ENCODE results near the gene CPTP. TPM values are rescaled to one million over a fixed set of nuclear protein-coding genes. Genes with fewer than 3 reads are reported as not detected.

CPTP gene
- total and polyA plus RNA-seq, 2 donors (not counting 1 experiment from before 2014, with no cell fraction given): 17.1 to 18.8 TPM

DNA sequence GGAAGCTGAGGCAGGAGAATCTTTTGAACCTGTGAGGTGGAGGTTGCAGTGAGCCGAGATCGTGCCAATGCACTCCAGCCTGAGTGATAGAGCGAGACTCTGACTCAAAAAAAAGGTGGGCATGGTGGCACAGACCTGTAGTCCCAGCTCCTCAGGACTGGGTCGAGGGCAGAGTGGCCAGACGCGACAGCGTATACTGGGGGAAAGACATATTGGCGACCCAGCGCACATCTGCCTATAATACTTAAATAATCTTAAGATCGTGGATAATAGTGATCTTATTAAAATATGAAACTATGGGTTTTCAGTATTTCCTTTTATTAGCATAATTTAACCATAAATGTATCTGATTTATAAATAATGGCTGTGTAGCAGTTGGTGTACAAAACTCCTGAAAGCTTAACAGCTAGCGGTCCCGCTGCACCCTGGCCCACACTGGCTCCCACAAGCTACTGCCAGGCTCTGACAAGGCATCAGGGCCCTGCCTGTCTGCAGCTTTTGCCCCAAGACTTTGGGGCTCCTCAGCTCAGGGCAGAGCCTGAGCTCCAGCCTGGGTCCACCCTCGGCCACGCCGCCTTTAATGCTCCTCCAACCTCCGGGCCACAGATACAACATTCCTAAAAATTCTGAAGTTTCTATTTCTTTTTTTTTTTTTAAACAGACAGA is 53.1 kb downstream of the CPTP start:
- WGBS (ENCODE audit: insufficient coverage): 100% methylated on average over 9 of the region's 16 CpGs
- Histone ChIP-seq H3K36me3 (replicated peaks in 1 of 2; ENCODE audit: control extremely low read depth in 1 of 2, control insufficient read depth in 1 of 2, extremely low read depth in 1 of 2, insufficient read depth in 2 of 2, low read length in 1 of 2) (peaks cover 0 to 7% of the 10 kb centered on the region in 2 experiments), H3K79me2 (ENCODE audit: control insufficient read depth, insufficient read depth, low read length) (peaks cover 29% of the 10 kb centered on the region), H2AFZ (ENCODE audit: insufficient read depth, low read depth, low read length, poor library complexity, severe bottlenecking) (no peak overlapping the region), H3K4me2 (replicated peaks; ENCODE audit: low read depth, low read length, poor library complexity, severe bottlenecking) (no peak overlapping the region), H3K4me1 (ENCODE audit: control insufficient read depth in 2 of 2, insufficient read depth in 2 of 2, low read length in 2 of 2) (peaks cover 10 to 22% of the 10 kb centered on the region in 2 donors), H3K9me3 (ENCODE audit: control extremely low read depth in 1 of 3, control insufficient read depth in 2 of 3, insufficient read depth in 1 of 3, low read length in 2 of 3) (no peaks in the 10 kb centered on the region), H3K27me3 (replicated peaks in 1 of 4; ENCODE audit: control extremely low read depth in 1 of 4, control insufficient read depth in 3 of 4, insufficient read depth in 4 of 4, low read length in 3 of 4) (no peaks in the 10 kb centered on the region), H3K9ac (ENCODE audit: low read length) (no peak overlapping the region), H3K4me3 (ENCODE audit: control extremely low read depth in 1 of 5, extremely low read depth in 1 of 5, insufficient read depth in 1 of 5, low read depth in 2 of 5, low read length in 4 of 5) (no peak overlapping the region), H3K27ac (ENCODE audit: low read length in 2 of 2) (no peak overlapping the region), H4K20me1 (ENCODE audit: control insufficient read depth, insufficient read depth, low read length, poor library complexity, severe bottlenecking) (peaks cover 16% of the 10 kb centered on the region)
- TF ChIP-seq, protein P1, sequence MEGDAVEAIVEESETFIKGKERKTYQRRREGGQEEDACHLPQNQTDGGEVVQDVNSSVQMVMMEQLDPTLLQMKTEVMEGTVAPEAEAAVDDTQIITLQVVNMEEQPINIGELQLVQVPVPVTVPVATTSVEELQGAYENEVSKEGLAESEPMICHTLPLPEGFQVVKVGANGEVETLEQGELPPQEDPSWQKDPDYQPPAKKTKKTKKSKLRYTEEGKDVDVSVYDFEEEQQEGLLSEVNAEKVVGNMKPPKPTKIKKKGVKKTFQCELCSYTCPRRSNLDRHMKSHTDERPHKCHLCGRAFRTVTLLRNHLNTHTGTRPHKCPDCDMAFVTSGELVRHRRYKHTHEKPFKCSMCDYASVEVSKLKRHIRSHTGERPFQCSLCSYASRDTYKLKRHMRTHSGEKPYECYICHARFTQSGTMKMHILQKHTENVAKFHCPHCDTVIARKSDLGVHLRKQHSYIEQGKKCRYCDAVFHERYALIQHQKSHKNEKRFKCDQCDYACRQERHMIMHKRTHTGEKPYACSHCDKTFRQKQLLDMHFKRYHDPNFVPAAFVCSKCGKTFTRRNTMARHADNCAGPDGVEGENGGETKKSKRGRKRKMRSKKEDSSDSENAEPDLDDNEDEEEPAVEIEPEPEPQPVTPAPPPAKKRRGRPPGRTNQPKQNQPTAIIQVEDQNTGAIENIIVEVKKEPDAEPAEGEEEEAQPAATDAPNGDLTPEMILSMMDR (IDR thresholded peaks at IDR 0.05): no peak
- TF ChIP-seq EZH2 (IDR thresholded peaks at IDR 0.05; ENCODE audit: borderline replicate concordance, insufficient read depth, low read depth, low read length, poor library complexity, severe bottlenecking): no peak
- peaks cover 9% of the 10 kb centered on the region for H3K4me1 Mint-ChIP-seq
- POLR2A ChIA-PET: interaction anchor here (1.5 kb wide), 1 partner anchor 21 kb away, joined by 3 read pairs; the partner anchor contains the start of gene CCNL2
- CTCF ChIA-PET: interaction anchor here (1.0 kb wide), 1 partner anchor 22 kb away, joined by 4 read pairs; no protein-coding TSS in a partner anchor
- no peak overlapping the region for H3K27ac Mint-ChIP-seq
- no peak overlapping the region for H3K4me3 Mint-ChIP-seq
- H3K9me3 Mint-ChIP-seq (ENCODE audit: insufficient read depth): no peaks in the 10 kb centered on the region
- no peaks in the 10 kb centered on the region for H3K27me3 Mint-ChIP-seq
- intact Hi-C loops (cut with micrococcal nuclease): no loop called here
- ATAC-seq (ENCODE audit: low read depth) (no peak), DNase-seq (no peak)

Small RNA genes within 50 kb of the gene (small RNA-seq; reads per million reads assigned to genes)
- not detected for gene MIR6726 (ENCODE audit: insufficient read length, low read depth, low replicate concordance)

Other genes with a start within 250 kb of the CPTP start
- 23.0 and 25.3 TPM in 2 replicates for gene C1orf159, start 208.7 kb upstream of the CPTP start, total RNA-seq
- 25.6 and 29.6 TPM in 2 replicates for gene C1orf159, start 208.7 kb upstream of the CPTP start, polyA plus RNA-seq
- 0.37 and 0.61 TPM in 2 replicates for gene TTLL10, start 150.9 kb upstream of the CPTP start, total RNA-seq
- 0.37 and 0.45 TPM in 2 replicates for gene TTLL10, start 150.9 kb upstream of the CPTP start, polyA plus RNA-seq
- 33.5 and 38.1 TPM in 2 replicates for gene TNFRSF18, start 118.2 kb upstream of the CPTP start, total RNA-seq
- gene TNFRSF18, start 118.2 kb upstream of the CPTP start, polyA plus RNA-seq: 10.1 and 25.2 TPM in 2 replicates
- gene TNFRSF4, start 110.6 kb upstream of the CPTP start, total RNA-seq: 1.8 and 2.3 TPM in 2 replicates
- gene TNFRSF4, start 110.6 kb upstream of the CPTP start, polyA plus RNA-seq: 0.63 and 1.9 TPM in 2 replicates
- gene SDF4, start 92.8 kb upstream of the CPTP start, total RNA-seq: 143 and 151 TPM in 2 replicates
- 100 and 104 TPM in 2 replicates for gene SDF4, start 92.8 kb upstream of the CPTP start, polyA plus RNA-seq
- 21.0 TPM in 2 replicates for gene B3GALT6, start 92.6 kb upstream of the CPTP start, total RNA-seq
- gene B3GALT6, start 92.6 kb upstream of the CPTP start, polyA plus RNA-seq: 4.7 and 5.9 TPM in 2 replicates
- gene C1QTNF12, start 78.1 kb upstream of the CPTP start, total RNA-seq: 3.2 and 6.1 TPM in 2 replicates
- 1.2 and 1.8 TPM in 2 replicates for gene C1QTNF12, start 78.1 kb upstream of the CPTP start, polyA plus RNA-seq
- 115 and 120 TPM in 2 replicates for gene UBE2J2, start 50.9 kb upstream of the CPTP start, total RNA-seq
- gene UBE2J2, start 50.9 kb upstream of the CPTP start, polyA plus RNA-seq: 32.8 and 40.1 TPM in 2 replicates
- gene SCNN1D, start 44.4 kb upstream of the CPTP start, total RNA-seq: 7.3 and 10.6 TPM in 2 replicates
- 14.7 and 21.3 TPM in 2 replicates for gene SCNN1D, start 44.4 kb upstream of the CPTP start, polyA plus RNA-seq
- gene ACAP3, start 16.9 kb upstream of the CPTP start, total RNA-seq: 40.7 and 49.1 TPM in 2 replicates
- 124 and 126 TPM in 2 replicates for gene ACAP3, start 16.9 kb upstream of the CPTP start, polyA plus RNA-seq
- 15.7 and 17.9 TPM in 2 replicates for gene PUSL1, start 16.2 kb upstream of the CPTP start, total RNA-seq
- gene PUSL1, start 16.2 kb upstream of the CPTP start, polyA plus RNA-seq: 21.3 and 25.8 TPM in 2 replicates
- 149 and 167 TPM in 2 replicates for gene INTS11, start 142 bp upstream of the CPTP start, total RNA-seq
- 245 and 279 TPM in 2 replicates for gene INTS11, start 142 bp upstream of the CPTP start, polyA plus RNA-seq
- gene TAS1R3, start 6.5 kb downstream of the CPTP start, total RNA-seq: 4.0 and 4.1 TPM in 2 replicates
- gene TAS1R3, start 6.5 kb downstream of the CPTP start, polyA plus RNA-seq: 5.7 and 11.7 TPM in 2 replicates
- gene DVL1, start 24.6 kb downstream of the CPTP start, total RNA-seq: 46.1 and 48.2 TPM in 2 replicates
- 46.0 and 53.5 TPM in 2 replicates for gene DVL1, start 24.6 kb downstream of the CPTP start, polyA plus RNA-seq
- not detected in 2 replicates for gene MXRA8, start 33.8 kb downstream of the CPTP start, total RNA-seq
- 0.10 and 0.25 TPM in 2 replicates for gene MXRA8, start 33.8 kb downstream of the CPTP start, polyA plus RNA-seq
- 61.7 and 67.0 TPM in 2 replicates for gene AURKAIP1, start 50.4 kb downstream of the CPTP start, total RNA-seq
- 47.3 and 61.1 TPM in 2 replicates for gene AURKAIP1, start 50.4 kb downstream of the CPTP start, polyA plus RNA-seq
- 347 and 367 TPM in 2 replicates for gene CCNL2, start 74.5 kb downstream of the CPTP start, total RNA-seq
- gene CCNL2, start 74.5 kb downstream of the CPTP start, polyA plus RNA-seq: 263 and 333 TPM in 2 replicates
- gene MRPL20, start 82.5 kb downstream of the CPTP start, total RNA-seq: 119 and 129 TPM in 2 replicates
- 55.9 and 59.3 TPM in 2 replicates for gene MRPL20, start 82.5 kb downstream of the CPTP start, polyA plus RNA-seq
- not detected in 2 replicates for gene ANKRD65, start 96.5 kb downstream of the CPTP start, total RNA-seq
- 0.12 TPM in 1 of 2 replicates, not detected in the other for gene ANKRD65, start 96.5 kb downstream of the CPTP start, polyA plus RNA-seq
- not detected in 2 replicates for gene VWA1, start 110.9 kb downstream of the CPTP start, total RNA-seq
- 0.09 TPM in 1 of 2 replicates, not detected in the other for gene VWA1, start 110.9 kb downstream of the CPTP start, polyA plus RNA-seq
- 0.20 and 0.56 TPM in 2 replicates for gene ATAD3C, start 124.9 kb downstream of the CPTP start, total RNA-seq
- gene ATAD3C, start 124.9 kb downstream of the CPTP start, polyA plus RNA-seq: 1.1 TPM in 2 replicates
- gene ATAD3B, start 147.0 kb downstream of the CPTP start, total RNA-seq: 51.4 and 51.5 TPM in 2 replicates
- gene ATAD3B, start 147.0 kb downstream of the CPTP start, polyA plus RNA-seq: 50.9 and 62.0 TPM in 2 replicates
- 17.5 and 22.9 TPM in 2 replicates for gene ATAD3A, start 187.4 kb downstream of the CPTP start, total RNA-seq
- 17.8 and 18.2 TPM in 2 replicates for gene ATAD3A, start 187.4 kb downstream of the CPTP start, polyA plus RNA-seq
- 0.66 and 1.8 TPM in 2 replicates for gene TMEM240, start 215.8 kb downstream of the CPTP start, total RNA-seq
- gene TMEM240, start 215.8 kb downstream of the CPTP start, polyA plus RNA-seq: 0.28 and 0.40 TPM in 2 replicates